NCI-H1436 treated with DMSO at 0.1 percent for 48 hours (cell line): ENCODE measurements around the gene UGT1A6.
"Not testable (repeated sequence)": the region's sequence is repeated elsewhere in the genome, so short reads cannot be mapped to it uniquely, and the experiment has no call there.

Experiments
- DNase-seq: peaks from one replicate; lab custom pipeline; 2025; lab: John Stamatoyannopoulos, UW

The UGT1A6 gene

GRCh38 chr2:233686928-233687327, 5.8 kb upstream of the UGT1A6 start:
- no peak for DNase-seq

GRCh38 chr2:233688341-233688740, 4.3 kb upstream of the UGT1A6 start:
- no peak for DNase-seq

DNA sequence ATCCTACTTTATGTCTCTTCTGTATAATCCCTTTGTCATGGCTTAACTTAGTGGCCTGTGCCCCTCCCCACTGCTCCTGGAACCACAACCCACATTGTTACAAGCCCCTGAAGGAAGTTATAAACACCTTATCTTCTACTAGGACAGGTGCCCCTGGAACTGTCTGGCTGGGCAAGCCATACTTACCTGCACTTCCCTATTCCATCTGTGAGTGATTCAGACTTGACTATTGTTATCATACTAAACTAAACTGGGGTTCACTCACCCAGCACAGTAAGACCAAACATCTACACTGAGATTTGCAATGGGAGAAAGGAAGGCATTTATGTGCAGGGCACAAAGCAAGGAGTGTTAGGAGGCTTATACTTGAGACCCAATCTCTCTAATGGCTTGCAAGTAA, 3.7 kb upstream of the UGT1A6 start:
- DNase-seq = no peak

DNA sequence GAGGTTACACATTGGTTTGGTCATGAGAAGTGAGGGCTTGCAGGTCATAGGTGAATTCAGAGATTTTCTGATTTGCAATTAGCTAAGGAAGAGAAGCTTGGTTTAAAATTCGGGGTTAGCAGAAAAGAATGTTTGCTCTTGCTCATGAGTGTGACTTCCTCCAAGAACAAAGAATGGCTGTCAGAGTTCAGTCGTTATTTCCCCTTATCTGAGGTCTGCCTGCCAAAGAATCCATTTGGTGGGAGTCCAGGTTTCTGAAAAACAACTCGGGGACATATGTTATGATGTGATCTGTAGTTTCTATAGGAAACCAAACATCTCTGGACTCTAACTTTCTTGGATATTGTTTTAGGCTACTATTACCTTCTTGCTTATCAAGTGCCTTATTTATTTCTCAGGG, 3.2 kb upstream of the UGT1A6 start:
- no peak for DNase-seq

DNA sequence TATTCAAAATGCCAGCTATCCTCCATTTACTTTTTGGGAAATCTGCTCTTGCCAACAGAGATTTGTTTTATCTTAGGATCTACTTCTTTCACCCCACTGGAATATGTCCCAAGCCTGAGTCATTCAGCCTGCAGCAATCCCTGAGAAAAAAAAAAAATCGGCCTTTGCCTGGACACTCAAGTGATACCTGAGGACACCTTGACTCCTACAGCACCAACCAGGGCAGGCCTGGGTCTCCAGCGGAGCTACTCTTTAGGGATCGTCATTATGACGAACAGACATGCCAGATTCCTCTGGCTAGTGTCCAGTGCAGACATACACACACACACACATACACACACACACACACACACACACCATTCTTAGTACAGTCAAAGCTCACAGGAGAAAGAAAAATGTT, 2.2 kb upstream of the UGT1A6 start:
- DNase-seq = no peak

DNA sequence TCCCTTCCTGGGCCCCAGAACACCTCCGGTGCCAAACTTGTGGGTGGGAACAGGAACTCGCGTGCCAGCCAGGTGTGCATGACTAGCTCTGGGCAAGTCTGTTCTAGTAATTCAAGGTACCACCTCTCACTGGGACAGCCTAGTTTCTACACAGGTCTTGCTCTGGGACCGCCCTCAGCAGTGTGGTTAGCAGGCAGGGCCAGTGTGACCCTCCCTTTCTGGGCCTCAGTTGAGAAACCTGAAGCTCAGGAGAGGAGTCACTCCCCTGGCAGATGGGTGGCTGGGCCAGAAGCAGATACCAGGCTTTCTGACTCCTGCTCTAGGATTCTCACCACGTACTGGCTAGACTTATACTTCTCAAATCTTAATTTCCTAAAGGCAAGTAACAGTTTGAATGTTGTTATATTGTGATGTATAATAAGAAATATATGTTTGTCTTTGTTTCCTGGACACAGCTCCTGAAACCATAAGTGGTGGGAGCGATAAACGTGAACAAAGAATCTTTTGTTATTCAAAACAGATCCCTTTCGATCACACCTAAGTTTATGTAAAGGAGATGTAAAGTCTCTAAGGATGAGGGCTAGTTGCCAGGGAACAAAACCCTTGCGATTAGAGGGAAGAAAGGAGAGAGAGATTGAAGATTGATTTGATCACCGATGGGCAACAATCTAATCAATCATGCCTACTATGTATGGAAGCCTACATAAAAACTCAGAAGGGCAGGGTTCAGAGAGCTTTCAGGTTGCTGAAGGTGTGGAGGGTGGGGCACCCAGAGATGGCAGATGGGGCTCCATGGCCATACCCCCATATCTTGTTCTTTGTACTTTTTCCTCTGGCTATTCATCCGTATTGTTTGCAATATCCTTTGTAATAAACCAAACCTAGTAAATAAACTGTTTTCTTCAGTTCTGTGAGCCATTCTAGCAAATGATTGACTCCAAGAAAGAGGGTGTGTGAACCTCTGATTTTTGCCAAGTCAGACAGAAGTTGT, 952 bp upstream of the UGT1A6 start:
- DNase-seq = no peak

- DNase-seq = no peak
These were observed 1.3 kb downstream of the UGT1A6 start for GRCh38 chr2:233693963-233694362.

GRCh38 chr2:233698740-233699139, 6.0 kb downstream of the UGT1A6 start:
- DNase-seq = no peak

GRCh38 chr2:233699424-233700027, 6.8 kb downstream of the UGT1A6 start:
- DNase-seq = no peak

GRCh38 chr2:233700028-233700635, 7.4 kb downstream of the UGT1A6 start:
- DNase-seq = no peak

- DNase-seq = not testable (repeated sequence)
These were observed 8.2 kb downstream of the UGT1A6 start for GRCh38 chr2:233700842-233701241.

GRCh38 chr2:233702238-233702637, 9.5 kb downstream of the UGT1A6 start:
- DNase-seq = no peak

GRCh38 chr2:233705911-233706506, 13.3 kb downstream of the UGT1A6 start:
- DNase-seq = no peak

DNA sequence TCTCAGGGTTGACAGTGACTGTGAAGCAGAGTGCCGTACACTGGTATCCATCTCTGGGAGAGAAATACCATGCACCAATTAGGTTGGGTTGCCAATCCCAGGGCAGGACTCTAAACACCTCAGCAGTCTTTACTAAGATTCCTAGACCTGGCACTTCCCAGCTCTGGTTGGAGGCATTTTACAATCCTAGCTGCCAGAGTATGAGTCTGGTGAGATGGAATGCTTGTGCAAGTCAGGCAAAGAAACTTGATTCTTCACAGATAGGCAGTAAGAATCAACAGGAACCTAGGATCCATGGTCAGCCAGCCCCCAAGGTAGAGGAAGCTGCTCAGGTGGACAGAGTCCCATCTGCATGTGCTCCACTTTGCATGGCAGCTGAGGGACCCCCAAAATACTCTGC, 14.0 kb downstream of the UGT1A6 start:
- DNase-seq = no peak

- no peak for DNase-seq
These were observed 15.4 kb downstream of the UGT1A6 start for GRCh38 chr2:233707940-233708644.

GRCh38 chr2:233708942-233709341, 16.3 kb downstream of the UGT1A6 start:
- no peak for DNase-seq

- no peak for DNase-seq
These were observed 18.8 kb downstream of the UGT1A6 start for GRCh38 chr2:233711312-233712008.

DNA sequence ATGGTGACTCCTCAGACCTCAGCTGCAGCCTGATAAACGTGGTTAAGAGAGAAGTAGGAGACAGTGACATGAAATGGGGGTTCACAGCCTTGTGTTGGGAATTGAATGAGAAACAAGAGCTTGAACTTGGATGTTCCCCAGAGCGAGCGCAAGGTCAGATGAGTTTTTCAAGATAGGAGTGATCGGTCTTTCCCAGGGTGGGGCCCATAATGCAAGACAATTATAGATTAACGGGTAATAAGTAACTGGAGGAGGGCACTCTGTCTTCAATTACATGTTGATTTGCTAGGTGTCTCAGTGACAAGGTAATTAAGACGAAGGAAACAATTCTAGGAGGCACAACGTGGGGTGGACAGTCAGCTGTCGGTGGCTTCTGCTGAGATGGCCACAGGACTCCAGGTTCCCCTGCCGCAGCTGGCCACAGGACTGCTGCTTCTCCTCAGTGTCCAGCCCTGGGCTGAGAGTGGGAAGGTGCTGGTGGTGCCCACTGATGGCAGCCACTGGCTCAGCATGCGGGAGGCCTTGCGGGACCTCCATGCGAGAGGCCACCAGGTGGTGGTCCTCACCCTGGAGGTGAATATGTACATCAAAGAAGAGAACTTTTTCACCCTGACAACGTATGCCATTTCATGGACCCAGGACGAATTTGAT, 20.0 kb downstream of the UGT1A6 start, which contains the start of gene UGT1A5:
TSS of gene UGT1A5 (plus strand) at position 297 of the 651 bp plus-strand sequence. CDS start at position 382, 85 bp downstream.
- DNase-seq = no peak

DNA sequence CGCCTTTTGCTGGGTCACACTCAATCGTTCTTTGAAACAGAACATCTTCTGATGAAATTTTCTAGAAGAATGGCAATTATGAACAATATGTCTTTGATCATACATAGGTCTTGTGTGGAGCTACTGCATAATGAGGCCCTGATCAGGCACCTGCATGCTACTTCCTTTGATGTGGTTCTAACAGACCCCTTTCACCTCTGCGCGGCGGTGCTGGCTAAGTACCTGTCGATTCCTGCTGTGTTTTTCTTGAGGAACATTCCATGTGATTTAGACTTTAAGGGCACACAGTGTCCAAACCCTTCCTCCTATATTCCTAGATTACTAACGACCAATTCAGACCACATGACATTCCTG, 20.5 kb downstream of the UGT1A6 start:
- DNase-seq = no peak

GRCh38 chr2:233714121-233714520, 21.4 kb downstream of the UGT1A6 start:
- no peak for DNase-seq

GRCh38 chr2:233718552-233718951, 25.9 kb downstream of the UGT1A6 start, which contains the start of gene UGT1A4:
UGT1A4 (plus strand) TSS chr2:233718736; CDS start chr2:233718821, 85 bp downstream.
- no peak for DNase-seq
